Peyer's patch (tissue), 4 donors: ENCODE data around the gene CDC42EP3.

Experiments
- POLR2A ChIP-seq, 2 donors: fragments of 450-650 bp; IDR thresholded peaks; one replicate each; pipeline ENCODE4 v1.5.1; 2017; ENCODE audit warnings: antibody characterized with exemption in 2 of 2, mild to moderate bottlenecking in 2 of 2, moderate library complexity in 2 of 2
- TF ChIP-seq, protein P1 (sequence below), 6 experiments: fragments of 450-650 bp in 4 of 6; fragments of 200-600 bp in 2 of 6; sonication (generic) in 1 of 6; IDR thresholded peaks; one replicate each; pipeline ENCODE4 v1.5.1; 2017 to 2019; ENCODE audit warnings: antibody characterized with exemption in 6 of 6, mild to moderate bottlenecking in 3 of 6, moderate library complexity in 1 of 6

DNA sequence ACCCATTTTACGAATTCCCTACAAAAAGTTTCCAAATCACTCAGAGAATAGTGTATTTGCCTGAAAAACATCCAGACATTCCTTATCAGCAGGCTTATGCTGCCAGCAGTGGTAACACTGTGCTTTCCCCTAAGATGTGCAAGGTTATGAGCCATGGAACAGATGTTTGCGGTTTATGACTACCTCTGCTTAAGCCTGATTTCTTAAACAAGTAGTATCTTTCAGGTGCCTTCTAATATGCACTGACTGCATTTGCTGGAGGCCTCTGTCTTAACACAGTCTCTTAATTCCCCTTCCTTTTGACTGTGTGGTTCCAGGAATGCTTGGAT, 54.8 kb downstream of the CDC42EP3 start:
- TF ChIP-seq, protein P1, sequence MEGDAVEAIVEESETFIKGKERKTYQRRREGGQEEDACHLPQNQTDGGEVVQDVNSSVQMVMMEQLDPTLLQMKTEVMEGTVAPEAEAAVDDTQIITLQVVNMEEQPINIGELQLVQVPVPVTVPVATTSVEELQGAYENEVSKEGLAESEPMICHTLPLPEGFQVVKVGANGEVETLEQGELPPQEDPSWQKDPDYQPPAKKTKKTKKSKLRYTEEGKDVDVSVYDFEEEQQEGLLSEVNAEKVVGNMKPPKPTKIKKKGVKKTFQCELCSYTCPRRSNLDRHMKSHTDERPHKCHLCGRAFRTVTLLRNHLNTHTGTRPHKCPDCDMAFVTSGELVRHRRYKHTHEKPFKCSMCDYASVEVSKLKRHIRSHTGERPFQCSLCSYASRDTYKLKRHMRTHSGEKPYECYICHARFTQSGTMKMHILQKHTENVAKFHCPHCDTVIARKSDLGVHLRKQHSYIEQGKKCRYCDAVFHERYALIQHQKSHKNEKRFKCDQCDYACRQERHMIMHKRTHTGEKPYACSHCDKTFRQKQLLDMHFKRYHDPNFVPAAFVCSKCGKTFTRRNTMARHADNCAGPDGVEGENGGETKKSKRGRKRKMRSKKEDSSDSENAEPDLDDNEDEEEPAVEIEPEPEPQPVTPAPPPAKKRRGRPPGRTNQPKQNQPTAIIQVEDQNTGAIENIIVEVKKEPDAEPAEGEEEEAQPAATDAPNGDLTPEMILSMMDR (IDR thresholded peaks at IDR 0.05), result no peak
- TF ChIP-seq POLR2A (IDR thresholded peaks at IDR 0.05), result no peak
